Measurements from ENCODE around the gene LCK. TPM values are rescaled to one million over a fixed set of nuclear protein-coding genes. Genes with fewer than 3 reads are reported as not detected.

The LCK gene
- polyA plus RNA-seq (ENCODE audit: insufficient read length in 10 of 10), result 10 to 100 TPM in 1 of 10 donors, 1 to 10 TPM in 2, under 1 TPM in 7; 0.26 to 14.1 (median 0.74) TPM
- long read RNA-seq, donor 1, result 0 reads
- long read RNA-seq, donor 2, result 0 reads
- long read RNA-seq, donor 3, result 0 reads
- long read RNA-seq, donor 4, result 0 reads
- long read RNA-seq, donor 5, result 0 reads
- long read RNA-seq, donor 6, result 0 reads
- long read RNA-seq, donor 7, result 0 reads
- long read RNA-seq, donor 8, result 0 reads
- long read RNA-seq, donor 9, result 0 reads

DNA sequence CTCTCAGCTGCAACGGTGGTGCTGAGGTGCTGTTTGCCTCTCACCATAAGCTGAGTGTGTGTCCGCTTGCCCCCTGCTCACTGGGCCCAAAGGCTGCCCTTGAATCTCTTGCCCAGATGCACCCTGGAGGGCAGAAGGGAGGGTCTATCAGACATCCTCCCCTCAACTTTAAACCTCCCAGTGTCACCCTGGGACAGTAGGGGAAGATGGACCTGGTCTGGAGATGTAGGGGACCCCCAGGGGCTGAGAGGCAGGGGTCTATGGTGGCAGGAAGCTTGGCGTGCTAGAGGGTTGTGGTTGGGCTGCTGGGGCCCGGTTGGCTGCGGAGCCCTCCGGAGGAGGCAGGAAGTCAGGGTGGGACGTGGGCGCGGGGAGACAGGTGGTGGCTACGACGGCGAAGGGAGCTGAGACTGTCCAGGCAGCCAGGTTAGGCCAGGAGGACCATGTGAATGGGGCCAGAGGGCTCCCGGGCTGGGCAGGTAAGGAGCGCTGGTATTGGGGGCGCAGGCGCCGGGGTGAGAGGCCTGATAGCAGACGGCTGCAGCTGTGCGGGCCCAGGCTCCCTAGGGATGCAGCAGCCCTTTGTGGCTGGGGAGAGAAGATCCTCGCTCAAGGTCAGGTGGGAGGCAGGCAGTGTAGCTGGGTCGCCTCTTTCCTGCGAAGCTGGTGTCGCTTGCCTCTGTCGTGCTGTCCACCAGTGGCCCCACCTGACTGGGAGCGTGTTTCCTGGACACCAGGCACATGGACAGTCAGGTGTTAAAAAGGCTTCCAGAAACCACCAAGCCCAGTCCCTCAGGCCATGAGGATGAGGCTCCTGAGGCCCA, at the start of gene LCK:
TSS of gene LCK (plus strand) at position 373 of the 824 bp plus-strand sequence. CDS start 23,065 bp downstream, outside the sequence.
- no peak for DNase-seq

DNA sequence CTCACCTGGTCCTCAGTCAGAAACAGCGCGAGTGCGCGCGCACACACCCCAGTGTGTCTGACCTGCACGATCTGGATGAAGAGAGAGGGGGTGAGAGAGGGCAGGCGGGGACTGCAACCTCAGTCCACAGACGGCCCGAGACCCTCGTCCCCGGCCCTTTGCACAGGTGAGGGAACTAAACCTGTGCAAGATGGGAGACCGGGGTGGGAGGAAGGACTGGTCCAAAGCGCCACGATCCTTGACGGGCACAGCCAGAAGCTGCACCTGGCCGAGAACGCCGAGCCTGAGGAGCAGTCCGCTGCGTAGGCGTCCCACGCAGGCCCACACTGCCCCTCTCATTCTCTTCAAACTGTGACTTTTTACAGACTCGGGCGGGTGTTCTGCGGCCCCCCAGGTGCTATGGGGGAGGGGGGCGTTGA, 46.1 kb upstream of the LCK start:
- DNase-seq, result no peak

DNA sequence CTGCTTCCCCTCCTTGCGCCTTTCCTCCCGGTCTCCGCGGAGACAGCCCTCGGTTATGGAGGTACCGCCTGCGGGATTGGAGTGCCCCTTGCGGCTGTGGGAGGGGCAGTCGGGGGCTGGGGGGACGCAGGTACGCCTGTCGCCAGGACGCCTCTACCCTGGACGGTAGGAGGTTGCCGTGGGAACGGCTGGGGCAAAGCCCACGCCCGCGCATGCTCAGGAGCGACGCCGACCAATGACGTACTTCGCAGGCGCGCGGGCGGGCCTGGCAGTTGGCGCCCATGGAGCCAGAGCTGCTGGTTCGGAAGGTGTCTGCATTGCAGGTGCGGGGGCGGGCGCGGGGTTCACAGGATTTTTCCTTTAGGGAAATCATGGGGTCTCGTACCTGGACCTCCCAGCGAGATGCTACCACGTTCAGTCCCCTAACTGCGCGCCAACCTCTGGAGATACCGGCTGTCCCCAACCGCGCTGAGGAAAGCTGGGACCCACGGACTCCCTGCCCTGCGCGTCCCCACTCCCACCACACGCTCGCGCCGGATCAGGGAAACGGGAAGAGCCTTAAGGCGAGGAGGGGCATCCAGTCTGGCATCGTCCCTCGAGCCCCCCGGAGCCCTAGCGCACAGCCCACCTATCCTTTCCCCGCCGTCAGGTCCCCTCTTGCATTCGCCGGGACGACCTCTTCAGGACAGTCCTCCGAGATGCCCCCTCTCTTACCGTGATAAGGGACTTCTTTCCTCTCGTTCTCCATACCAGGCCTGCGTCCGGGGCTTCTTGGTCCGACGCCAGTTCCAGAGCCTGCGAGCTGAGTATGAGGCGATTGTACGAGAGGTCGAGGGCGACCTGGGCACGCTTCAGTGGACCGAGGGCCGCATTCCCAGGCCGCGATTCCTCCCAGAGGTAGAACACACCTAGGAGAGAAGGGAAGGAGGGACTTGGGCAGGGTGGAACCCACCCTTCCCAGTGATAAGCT, 45.4 kb upstream of the LCK start, which contains the start of gene IQCC:
TSS of gene IQCC (plus strand) at position 271 of the 970 bp plus-strand sequence. CDS start at position 282, 11 bp downstream.
- DNase-seq, result peak; percentile 78 to 95 (median 89)

DNA sequence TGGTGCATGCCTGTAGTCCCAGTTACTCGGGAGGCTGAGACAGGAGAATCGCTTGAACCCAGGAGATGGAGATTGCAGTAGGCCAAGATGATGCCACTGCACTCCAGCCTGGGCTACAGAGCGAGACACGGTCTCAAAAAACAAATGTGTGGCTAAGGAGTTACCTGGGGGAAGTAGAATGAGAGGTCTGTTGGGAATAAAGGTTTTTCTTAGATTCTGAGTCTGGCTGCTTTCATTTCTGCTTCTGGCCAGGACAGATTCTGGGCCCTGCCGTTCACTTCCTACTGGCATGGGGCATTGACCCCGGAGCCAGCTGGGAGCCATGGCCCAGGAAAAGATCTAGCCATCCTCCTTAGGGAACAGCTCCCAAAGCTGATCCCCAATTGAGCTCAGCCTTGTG, 42.6 kb upstream of the LCK start:
- no peak for DNase-seq

DNA sequence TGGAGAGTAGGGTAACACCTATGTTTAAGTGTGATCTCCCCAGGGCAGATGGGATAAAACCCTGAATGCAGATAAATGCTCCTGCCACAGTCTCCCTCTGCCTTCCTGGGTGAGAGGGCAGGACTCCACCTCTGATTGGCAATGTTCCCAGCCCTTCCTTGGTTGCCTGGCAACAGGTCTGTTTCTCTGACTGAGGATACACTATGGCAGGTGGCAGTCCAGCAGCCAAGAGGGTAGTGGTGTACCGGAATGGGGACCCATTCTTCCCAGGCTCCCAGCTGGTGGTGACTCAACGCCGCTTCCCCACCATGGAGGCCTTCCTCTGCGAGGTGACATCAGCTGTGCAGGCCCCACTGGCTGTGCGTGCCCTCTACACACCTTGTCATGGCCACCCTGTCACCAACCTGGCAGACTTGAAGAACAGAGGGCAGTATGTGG, 42.2 kb upstream of the LCK start, which contains the start of gene DCDC2B:
TSS of gene DCDC2B (plus strand) at position 199 of the 438 bp plus-strand sequence. CDS start at position 204, 5 bp downstream.
- peak; percentile 53 to 62 (median 53) for DNase-seq

DNA sequence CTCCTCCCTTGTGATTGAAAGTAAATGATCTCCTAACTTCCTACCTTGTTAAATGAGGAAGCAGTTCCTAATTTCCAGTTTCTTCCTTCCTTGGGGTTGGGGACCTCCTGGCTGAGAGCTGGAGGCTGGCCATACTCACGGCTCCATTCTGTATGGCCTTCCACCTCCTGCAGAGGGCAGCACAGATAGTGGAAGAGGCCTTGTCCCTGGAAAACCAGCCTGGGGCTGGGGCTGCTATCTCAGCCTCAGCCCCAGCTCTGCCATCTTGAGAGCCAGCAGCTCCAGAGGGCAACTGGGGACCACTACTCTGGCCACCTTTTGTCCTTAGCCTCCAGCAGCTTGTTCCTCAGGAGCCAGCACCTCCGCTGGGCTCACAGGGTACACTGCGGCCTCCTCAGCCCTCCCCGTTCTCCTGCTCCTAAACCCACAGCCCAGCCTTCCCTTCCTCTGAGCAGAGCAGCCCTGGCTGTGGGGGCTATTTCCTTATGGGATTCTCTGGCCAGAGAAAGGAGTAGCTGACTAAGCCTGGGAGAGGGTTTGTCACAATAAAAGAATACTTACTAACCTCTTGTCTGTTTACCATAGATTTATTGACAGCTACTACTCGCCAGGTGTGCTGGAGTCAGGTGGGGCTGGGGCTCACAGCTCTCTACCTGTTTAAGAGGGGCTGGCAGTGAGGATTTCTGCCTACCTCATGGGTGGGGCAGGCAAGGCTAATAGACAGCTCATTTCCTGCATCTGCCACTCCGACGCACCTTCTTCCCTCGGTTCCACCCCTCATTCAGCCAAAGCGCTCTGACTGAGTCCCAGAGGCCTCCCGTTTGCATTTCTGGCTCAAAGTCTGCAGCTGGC, 35.2 kb upstream of the LCK start:
- peak; percentile 33 to 70 (median 49) for DNase-seq

DNA sequence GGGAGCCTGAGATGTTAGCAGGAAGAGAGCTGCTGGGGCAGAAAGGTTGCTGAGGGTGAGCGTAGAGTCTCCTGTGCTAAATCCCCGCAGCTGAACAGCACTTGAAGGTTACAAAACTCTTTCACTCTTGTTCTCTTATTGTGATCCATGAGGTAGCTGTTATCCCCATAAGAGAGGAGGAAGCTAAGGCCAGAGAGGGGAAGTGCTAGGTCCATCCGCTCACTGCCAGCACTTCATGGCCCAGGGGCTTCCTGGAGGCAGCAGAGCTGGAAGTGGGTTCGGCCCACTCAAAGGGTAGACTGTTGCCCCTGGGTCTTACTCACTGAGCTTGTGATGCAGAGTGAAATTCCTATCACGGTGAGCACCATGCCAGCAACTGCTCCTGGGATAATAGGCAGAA, 34.5 kb upstream of the LCK start:
- no peak for DNase-seq

DNA sequence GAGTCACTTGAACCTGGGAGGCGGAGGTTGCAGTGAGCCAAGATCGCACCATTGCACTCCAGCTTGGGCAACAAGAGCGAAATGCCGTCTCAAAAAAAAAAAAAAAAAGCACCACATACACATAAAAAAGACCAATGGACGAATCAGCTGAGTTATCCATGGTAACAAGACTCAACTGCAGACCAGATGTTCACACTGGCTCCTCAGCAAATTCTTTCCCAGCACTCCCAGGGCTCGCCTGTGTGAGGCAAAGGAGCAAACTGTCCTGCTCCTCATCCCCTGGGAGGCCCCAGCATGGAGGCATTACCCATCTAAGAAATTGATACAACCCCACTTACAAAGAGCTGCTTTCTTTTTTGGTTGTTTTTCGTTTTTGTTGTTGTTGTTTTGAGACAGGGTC, 32.0 kb upstream of the LCK start:
- DNase-seq, result no peak

DNA sequence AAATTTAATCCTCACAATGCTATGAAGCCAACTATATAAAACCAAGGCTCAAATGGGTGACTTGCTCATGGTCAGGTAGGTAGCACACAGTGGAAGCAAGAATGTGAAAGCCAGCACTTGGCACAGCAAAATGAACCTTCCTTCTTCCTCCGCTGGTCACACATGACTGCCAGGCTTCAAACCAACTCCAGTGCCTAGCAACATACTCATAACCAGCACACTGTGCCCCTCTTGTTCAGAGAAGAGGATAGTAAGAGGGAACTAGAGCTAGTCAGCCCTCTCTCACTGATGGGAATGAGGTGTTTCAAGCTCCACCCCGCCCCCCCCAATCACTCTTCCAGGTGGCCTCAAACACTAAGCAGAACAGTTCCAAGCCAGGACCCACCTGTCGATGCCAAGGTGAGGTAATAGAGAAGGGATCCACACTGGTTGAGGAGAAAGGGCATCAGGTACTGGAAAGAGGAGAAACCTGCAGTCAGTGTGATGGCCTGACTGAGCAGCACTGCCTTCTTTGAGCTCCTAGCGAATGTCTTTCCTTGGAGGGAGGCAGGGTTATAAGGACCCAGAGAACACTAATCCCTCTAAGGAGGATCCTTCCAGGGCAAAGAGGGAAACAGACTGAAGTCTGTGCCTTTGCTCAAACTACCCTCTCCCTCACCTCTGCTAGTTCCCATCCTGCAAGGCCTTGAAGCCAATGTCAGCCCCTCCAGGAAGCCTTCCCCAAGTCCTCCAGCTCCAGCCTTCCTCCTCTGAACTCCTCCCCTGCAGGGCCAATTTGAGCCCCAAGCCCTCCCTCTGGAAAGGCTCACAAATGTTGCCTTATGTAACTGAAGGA, 30.1 kb upstream of the LCK start:
- no peak for DNase-seq

DNA sequence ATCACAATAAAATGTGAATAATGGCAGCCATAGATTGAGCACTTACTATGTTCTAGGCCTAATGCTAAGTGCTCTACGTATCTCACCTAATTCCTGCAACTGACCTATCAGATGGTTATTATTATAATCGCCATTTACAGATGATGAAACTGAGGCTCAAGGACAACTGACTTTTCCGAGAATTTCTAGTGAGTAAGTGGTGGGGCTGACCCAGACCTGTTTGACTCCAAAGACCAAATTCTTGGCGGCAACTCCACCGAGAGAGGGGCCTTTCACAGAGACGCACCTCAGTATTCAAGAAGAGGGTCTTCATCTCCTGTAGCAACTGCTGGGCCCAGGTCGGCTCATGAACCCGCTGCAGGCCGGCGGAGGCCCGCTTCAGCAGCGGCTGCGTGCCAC, 29.5 kb upstream of the LCK start:
- DNase-seq, result no peak

DNA sequence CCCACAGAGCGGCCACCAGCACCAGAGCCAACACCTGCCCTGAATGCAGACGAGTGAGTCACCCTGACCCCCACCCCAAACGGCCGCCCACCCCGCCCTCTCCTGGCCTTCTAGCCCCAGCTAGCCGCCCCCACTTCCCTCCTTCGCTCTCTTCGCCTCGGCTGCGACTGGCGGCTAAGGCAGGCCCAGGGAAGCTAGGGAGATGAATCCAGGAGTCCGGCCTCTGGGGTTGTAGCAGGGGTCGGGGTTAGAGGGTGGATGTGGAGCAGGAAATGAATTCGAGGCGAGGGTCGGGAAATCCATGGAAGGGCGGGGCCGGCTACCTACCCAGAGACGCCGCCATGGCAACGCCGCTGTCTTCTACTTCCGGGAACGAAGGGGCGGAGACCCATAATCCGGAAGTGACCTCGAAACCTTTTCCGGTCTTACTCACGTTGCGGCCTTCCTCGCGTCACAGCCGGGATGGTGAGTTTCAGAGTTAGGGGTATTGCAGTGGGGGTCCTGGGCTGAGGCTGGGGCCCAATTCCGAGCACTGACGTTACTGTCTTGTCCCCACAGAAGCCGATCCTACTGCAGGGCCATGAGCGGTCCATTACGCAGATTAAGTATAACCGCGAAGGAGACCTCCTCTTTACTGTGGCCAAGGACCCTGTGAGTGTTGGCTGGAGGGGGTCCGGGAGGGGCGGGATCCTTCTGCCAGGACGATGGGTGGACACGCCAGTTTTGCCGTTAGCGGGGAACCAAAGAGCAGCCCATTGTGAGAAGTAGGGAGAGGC, 28.9 kb upstream of the LCK start, which contains the start of the genes EIF3I and TMEM234:
TSS of gene EIF3I (plus strand) at position 428 of the 776 bp plus-strand sequence. CDS start at position 463, 35 bp downstream.
TSS of gene TMEM234 (minus strand) at position 374 of the 776 bp plus-strand sequence. CDS start at position 343, 31 bp downstream.
- peak; percentile 92 to 97 (median 96) for DNase-seq

DNA sequence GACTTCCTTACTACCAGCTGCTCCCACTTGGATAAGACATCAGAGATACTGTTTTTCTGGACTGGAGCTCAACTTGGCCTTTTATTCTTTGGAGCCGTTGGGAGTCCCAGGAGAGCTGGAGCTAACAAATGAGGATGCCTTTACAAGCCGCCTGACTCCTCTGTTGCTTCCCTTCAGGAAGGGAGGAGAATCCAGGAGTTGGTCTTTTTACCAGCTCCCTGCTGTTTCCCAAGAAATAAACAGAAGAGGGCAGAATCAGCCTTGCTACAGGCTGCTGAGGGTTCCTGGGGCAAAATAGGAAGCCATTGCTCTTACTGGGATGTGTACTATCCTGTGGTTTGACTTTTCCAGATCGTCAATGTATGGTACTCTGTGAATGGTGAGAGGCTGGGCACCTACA, 27.4 kb upstream of the LCK start:
- DNase-seq, result no peak

DNA sequence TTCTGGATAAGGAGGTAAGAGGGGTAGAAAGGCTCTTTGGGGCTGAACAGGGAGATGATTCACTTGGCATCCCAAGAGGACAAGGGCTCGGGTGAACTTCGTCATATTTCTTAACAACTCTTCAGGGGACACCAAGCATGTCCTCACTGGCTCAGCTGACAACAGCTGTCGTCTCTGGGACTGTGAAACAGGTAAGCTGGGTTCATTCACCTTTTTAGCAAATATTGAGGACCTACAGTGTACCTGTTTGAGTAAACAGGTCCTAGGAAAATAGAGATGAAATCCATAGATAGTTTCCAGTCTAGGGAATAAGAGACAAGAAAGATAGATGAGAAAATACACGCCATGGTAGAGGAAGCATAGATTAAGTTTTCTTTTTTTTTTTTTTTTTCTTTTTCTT, 26.8 kb upstream of the LCK start:
- DNase-seq, result no peak

DNA sequence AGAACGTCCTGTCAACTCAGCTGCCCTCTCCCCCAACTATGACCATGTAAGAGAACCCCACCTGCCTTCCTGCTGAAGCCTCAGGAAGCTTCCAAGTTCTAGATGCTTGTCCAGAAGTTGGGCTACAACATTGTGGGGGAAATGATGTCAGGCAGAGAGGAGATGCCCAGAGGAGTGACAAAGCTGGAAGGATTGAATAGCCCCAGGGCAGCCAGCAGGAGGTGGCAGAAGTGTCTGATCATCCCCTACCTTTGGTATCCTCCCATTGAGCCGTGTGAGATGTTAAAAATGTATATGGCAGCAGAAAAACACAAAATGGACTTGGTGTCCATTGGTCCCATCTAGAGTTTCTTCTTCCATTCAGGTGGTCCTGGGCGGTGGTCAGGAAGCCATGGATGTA, 22.3 kb upstream of the LCK start:
- DNase-seq, result no peak

DNA sequence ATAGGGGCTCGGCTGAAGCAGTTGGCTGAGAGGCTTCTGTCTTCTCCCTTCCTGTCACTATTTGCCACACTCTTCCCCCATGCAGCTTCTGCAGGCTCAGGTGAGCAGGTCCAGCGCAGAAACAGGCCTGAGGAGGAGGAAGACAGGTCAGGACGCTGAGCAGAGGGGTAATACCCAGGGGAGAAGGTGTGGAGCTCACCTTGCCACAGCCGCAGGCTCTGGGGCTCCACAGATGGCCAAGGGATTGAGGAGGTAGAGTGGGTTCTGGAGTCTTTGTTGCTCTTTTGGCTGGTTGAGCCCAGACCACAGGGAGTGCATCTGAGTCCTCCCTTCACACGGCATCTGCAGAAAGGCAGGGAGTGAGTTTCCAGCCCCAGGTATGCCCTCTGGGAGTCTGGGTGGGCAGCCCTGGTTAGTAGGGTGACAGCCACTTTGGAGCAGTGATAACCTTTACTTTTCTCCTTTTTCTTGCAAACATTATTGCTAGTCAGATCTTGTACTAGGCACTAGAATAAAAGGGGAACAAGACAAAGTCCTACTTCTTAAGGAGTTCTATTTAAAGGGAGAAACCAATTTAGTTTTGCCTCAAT, 19.1 kb upstream of the LCK start:
- no peak for DNase-seq

DNA sequence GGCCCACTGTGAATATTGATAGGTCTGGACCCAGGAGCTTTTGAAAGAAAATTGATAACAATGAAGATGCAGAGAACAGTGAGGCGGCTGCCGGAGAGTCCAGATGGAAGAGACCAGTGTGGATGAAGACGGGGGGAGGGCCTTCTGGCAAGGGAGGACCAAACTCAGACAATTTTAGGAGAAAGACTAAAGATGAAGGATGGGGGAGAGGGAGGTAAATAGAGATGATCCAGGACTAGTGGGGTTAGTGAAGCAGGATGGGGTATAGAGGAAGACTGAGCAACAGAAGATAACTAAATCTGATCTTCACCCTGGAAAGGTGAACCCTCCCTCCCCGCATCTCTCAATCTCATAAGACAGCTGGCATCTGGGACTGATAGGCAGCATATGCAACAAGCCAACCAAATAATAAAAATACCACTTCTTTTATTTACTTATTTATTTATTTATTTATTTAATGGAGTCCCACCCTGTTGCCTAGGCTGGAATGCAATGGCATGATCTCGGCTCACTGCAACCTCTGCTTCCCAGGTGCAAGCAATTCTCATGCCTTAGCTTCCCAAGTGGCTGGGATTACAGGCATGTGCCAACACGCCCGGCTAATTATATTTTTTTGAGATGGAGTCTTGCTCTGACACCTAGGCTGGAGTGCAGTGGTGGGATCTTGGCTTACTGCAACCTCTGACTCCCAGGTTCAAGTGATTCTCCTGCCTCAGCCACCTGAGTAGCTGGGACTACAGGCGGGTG, 18.3 kb upstream of the LCK start:
- no peak for DNase-seq

DNA sequence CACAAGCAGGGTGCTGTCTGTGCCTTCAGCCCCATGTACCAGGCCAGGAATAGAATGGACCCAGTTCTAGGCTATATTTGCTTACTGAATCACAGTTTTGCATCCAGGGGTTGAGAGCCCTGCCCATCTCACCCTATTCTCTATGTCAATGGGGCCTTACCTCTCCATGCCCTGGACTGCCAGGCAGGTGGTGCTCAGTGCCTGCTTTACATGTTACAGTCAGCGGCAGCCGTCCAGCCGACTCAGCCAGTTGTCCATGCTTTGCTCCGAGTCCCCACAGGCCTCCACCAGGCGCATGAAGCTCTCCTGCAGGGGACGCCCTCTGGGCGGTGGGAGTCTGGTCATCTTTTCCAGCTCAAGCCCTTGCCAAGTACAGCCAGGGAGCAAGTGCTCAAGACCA, 16.3 kb upstream of the LCK start:
- DNase-seq, result no peak

DNA sequence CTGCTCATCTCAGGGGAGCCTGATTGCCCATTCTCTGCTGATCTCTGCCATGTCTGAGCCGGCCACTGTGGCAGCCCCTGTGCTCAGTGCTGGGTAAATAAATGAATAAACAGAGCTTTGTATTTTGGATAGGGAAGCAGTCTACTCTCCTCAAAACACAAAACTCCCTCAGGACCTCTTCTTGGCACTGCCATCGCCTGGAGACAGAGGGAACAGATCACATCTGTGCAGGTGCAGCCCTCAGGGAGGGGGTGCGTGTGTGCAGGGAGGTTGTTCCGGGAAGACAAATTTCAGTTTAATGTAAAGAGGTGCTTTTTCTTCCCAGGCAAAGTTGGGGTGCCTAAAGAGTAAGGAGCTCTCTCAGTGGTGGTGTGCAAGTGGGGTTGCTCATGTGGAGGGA, 11.7 kb upstream of the LCK start:
- DNase-seq, result no peak
